ENCODE data around the gene STARD10.

The STARD10 gene

DNA sequence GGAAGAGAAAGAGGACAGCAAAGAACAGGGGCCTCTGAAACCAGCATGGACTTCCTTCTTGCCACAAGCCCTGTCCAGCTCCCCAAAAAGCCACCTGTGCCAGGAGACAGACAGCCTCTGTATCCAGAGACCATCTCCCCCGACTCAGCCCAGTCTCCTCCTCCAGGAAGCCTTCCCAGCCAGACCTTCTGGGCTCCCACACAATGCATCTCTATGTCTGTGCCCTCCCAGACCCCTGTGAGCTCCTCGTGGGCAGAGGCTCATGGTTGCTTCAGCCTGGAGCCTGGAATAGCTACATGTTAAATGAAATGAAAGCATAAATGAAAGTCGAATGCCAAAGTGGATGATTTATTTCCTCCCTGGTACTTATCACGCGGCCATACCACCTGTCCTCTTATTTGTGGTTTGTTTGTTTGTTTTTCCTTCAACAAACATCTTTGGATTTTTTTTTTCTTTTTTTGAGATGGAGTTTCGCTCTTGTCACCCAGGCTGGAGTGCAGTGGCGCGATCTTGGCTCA, 34.3 kb downstream of the STARD10 start:
- no peak for DNase-seq

DNA sequence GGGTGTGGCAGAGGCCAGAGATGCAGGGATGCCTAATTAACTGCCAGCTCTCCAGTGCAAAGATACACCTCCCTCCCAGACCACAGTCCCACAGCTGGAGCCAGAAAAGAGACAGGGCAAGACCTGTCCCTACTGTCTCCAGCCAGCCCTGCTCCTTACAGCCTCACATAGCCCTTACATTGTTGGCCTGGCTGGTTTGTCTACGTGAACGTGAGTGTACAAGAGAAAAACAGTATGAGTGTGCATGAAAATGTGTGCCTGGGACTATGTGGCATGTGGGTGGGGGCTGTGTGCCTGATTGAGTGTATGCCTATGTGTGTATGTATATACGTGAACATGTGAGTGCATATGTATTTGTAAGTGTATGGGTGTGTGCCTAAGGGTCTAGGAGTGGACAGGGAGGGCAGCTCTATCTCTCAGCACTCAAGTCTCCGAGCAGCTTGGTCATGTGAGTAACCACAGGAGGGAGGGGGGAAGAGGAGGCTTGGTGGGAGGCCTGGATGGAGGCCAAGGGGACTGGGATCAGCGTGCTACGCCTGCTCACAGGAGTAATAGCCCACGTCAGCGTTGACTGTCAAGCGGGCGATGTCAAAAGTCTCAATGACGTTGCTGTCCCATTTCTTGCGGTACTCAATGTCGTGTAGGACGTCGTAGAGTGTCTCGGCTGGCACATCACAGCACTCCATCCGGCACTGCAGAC, 35.0 kb downstream of the STARD10 start:
- peak; percentile 59 to 64 for DNase-seq

DNA sequence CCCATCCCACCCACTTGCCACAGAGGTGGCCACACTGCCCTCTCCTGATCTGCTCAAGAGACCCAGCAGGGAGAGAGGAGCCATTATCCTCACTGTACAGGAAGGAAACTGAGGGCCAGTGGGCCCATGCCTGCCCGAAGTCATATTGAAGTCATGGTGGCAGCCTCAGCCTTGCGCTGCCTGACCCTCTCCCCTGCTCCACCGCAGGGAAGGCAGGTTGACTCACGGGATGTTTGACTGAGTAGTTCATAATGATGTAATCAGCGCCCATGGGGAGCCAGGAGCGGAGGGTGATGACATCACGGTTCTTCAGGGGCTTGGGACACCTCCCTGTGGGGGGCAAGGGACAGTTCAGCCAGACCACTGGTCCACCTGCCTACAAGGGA, 35.5 kb downstream of the STARD10 start:
- DNase-seq = no peak

DNA sequence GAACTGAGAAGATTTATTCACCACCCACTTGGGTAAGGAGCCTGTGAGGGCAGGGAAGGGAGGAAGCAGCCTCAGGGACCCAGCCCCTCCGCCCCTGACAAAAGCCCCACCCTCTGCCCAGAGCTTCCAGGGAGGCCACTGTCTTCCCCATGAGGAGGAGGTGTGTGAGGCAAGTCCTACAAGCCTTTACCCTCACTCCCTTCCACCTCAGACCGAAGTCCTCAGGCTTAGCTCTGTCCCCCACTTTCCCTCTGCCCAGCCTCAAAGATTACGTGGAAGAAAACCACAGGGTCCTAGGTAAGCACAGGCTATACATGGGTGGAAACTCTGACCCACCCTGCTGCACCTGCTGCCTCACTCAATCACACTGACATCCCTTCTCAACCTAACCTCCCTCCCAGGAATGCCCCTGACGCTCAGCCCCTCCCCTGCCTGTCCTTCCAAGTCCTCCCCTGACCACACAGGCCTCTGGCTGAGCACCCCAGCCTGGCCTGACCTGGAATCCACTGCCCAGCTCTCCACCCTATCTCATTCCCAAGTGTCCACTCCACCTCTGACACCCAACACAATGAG, 38.0 kb downstream of the STARD10 start:
- no peak for DNase-seq

DNA sequence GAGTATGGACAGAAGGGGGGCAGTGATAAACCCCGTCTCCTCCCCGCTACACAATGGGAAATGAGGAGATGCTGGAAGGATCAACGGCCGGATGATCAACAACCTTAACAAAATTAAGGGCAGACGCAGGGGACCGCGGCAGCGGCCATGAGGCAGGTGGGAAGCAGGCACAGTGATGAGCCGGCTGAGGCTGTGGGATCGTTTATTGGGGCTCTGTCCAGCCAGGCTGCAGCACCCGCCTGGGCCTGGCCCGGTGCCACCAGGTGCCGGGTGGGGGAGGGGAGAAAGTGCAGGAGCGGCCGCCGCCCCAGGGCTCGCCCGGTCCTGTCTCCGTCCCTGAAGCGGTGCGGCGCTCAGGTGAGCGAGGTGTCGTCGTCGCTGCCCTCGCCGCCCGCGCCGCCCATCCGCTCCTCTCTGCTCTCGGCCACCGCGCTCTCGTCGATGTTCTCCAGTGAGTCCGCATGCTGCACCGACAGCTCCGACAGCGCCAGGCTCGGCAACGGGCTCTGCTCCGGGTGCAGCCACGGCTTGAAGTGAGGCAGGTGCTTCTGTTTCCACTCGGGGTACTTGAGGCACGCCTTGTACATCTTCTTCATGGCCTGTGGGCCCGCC, 39.2 kb downstream of the STARD10 start:
- DNase-seq = no peak

DNA sequence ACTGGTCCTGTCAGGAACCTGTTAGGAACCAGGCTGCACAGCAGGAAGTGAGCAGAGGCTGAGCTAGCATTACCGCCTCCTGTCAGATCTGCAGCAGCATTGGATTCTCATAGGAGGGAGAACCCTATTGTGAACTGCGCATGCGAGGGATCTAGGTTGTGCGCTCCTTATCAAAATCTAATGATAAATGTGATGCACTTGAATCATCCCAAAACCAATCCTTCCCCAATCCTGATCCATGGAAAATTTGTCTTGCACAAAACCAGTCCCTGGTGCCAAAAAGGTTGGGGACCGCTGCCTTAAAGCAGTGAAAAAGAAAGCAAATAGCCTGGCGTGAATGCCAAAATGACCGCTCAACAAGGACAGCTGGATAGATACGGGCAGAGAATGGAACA, 39.7 kb downstream of the STARD10 start:
- no peak for DNase-seq

DNA sequence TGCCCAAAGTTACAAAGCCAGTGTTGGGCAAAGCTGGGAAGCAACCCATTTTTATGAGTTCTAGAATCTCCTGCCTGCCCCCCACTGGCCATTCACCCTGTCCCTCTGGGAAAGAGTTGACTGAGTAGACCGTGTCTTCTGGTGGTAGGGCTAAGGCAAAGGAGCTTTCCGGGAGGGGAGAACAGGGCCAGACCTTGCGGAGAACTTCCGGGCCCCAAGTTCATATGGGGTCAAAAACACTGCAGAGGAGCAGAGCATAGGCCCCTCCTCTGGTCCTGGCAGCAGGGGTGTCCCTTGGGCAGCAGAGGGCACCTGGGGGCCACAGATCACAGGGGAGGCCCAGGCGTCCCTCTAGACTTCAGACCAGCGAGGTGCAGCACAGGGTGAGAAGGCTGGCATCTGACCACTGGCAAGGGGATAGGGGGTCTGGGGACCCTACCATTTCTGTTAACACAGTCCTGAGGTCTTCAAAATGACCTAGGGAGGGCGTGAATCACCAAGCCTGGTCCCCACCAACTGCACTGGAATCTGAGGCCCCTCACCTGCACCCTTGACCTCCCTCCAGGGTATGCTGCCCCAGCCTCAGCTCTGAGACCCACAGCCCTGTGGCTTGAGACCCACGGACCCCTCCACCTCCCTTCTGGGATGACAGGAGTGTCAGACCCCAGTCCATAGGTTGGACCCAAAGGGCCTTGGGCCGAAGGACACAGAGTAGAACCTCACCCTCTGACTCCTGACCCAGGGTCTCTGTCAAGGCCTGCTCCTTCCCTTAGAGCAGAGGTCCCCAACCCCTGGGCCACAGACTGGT, 40.3 kb downstream of the STARD10 start:
- peak in 1 of 2 donors; percentile 49 for DNase-seq

DNA sequence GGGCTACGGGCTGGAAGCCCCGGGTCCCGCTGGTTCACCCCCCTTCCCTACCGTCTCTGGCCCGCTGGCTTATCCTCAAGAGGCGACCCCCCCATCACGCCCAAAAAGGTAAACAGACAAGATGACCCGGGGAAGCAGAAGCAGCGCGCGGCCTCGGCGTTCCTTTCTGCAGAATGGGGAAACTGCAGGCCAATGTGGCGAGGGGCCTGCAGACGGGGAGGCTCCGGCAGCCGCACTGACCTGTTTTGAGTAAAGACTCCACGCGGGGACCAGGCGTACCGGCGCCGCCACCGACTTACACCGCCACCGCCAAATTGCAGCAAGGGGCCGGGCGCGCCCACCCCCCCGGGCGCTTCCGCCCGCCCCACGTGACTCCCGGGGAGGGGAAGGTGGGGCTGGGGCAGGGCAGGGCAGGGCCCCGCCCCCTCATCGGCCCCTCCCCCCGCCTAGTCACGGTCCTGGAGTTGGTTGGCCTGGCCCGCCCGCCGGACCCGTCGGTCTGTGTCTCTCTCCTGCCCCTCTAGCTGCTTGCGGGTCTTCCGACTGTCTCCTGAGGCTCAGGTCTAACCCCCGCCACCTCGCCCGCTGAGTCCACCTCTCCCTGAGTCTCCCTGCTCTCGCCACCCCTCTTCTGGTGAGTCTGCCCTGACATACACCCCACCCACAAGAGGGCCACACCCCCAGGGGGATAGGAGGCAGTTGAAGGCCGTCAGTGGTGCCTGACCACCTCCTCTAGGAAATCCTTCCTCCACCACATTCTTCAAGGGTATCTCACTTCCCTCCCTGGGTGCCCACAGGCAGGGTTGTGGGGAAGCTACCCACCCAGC, 41.5 kb downstream of the STARD10 start, which contains the start of gene ARAP1:
Gene ARAP1, minus strand, starts transcription at position 321 of the 827 bp plus-strand sequence. CDS start 25,280 bp downstream, outside the sequence.
- DNase-seq = peak; percentile 52 to 62

DNA sequence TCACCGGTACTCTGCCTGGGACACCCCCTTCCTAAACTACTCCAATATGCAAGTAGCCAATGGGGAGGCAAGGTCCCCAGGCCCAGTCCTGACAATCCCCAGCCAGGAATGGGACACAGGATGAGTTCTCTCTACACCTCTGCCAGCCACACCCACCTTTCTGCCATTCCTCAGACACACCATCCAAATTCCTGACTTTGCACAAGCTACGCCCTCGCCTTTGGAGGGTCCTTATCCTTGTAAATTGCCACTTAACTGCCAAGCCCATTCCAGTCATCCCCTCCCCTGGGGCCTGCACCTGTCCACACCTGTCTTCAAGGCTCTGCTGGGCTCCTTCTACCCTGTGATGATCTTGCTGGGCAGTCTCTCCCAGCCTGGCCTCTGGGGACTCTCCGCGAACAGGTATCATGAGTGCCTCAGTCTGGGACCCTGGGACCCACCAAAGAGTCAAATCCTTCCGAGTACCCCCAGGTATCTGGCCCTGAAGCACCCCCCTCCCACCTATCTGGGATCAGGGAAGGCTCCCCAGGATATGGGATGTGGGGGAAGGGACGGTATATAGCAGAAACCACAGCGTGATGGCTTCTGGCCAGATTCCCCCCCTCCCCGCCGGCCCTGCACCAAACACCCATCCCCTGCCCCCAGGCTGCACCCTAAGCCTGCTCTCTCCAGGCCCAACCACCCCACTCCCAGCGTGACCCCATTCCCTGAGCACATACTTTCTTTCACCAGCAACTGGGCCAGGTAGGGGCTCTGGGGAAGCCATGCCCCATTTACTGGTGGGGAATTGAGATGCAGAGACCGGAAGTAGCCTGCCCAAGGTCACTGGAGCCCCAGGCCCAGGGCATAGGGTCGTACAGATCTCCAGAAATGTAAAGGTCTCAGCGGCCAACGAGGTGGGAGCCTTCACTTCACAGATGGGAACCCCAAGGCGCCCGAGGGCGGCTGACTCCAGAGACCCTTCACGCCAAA, 42.4 kb downstream of the STARD10 start:
- DNase-seq = no peak

DNA sequence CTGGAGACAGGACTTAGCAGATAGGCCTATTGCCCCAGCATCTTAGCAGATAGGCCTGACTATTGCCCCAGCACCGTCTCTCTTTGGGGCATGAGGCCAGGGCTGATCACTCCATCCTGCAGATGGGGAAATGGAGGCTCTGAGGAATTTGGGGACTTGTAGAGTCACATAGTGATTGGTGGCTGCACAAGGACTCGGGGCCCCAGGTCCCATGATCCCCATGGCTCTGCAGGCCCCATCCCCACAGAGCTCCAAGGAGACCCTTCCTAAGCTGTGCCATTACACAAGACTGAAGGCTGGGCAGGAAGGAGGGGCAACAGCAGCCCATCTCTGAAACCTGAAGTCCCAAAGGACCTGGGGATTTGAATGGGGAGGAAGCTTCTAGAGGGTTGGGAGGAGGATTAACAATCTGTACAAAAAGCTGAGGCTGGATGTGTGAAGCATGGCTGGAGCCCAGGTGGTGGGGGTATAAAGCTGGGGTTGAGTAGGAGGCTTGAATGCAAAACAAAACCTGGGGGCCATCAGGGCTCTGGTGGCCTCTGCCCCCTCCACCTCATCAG, 43.2 kb downstream of the STARD10 start:
- DNase-seq = no peak

DNA sequence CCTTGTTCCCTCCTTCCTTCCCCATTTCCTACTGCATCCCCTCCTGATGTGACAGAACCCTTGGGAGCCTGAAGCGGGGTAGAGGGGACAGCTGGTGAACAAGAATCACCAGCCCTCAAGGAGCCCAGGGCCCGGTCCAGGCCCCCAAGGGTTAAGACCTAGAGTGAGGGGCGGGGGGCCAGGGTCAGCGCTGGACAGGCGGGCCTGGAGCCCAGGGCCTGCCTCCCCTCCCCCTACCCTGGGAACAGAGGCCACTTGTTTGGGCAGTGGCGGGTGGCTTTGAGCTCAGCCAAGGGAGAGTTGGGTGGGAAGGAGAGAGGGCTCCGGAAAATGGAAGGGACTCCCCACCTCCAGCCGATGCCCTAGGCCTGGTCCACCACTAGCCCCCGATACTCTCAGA, 43.8 kb downstream of the STARD10 start:
- DNase-seq = no peak

DNA sequence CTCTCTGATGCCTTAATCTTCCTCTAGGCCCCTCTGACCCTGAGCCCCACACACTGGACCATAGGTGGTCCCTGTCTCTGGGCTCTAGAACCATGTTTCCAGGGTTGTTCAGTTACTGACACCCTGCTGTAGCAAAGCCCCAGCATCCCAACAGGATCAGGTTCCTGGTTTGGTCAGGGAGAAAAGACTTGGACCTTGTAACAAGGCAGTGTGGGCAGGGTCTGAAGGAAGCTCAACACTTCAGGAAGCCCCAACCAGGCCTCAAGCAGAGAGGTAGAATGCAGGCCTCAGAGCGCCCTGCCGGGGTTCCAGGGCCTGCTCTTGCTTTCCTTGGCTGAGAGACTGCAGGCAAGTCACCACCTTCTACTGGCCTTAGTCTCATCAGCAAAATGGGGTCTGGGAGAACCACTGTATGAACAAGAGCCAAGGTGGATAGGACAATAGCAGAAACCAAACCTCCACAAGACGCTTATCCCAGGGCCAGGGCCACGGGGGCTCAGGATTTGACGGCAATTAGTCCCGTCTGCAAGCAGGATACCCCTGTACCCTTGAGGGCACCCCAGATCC, 46.5 kb downstream of the STARD10 start:
- no peak for DNase-seq

DNA sequence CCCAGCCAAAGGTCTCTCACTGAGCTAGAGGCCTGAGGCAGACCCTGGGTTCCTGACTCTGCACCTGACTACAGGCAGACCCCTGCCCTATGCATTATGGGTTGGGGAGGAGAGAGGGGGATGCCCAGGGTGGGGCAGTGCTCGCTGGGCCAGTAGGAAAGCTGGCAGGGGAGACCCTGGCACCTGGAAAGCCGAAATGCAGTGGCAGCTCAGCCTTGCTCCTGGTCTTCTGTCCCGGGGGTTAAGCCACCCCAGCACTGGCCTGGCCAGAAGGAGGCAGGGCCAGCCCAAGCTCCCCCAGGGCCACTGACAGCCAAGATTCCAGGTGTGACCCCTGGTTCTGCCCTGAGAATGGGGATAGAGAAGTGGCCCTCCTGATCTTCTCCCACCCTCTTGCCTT, 47.0 kb downstream of the STARD10 start:
- DNase-seq = no peak

DNA sequence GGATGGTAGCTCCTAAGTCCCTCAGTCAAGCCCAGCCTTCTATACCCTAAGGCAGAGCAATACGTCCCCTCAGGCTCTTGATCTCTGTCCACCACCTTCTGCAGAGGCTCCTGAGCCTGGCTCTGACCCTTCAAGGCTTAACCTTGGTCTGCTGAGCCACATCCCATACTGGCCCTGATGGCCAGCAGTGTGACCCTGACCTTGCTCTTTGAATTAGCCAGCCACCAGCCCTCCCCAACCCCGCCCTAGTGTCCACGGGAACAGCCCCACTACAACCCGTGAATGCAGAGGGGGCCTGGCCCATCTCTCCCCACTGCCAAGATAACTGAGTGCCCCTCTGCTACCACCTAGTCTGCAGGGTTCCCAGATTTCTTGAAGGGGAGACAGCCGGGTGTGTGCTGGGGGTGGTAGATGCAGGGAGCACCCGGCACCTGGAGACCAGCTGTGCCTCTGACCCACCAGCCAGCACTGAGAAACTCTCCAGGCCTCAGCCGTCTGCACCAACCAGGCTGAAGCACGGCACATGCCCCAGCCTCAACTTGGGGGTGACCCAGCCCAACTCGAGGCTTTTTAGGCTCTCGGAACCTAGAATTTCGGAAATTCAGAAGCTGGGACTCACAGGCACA, 47.8 kb downstream of the STARD10 start:
- DNase-seq = no peak

DNA sequence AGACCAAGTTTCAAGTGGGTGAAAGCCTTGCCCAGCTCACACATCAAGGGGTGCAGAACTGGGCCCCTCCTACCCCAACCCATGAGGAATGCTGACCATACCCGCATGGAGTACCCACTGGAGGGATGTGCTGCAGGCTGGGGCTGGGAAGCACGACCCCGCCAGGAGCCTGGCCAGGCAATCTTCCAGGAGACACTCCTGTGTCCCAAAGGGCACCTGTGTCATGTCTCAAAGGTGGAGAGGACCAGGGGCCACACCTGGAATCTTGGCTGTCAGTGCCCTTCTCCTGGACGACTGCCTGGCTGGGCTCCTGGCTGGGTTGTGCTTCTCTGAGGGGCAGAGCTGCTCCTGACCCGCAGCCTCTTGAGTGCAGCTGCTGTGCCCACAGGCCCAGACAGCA, 48.3 kb downstream of the STARD10 start:
- no peak for DNase-seq

DNA sequence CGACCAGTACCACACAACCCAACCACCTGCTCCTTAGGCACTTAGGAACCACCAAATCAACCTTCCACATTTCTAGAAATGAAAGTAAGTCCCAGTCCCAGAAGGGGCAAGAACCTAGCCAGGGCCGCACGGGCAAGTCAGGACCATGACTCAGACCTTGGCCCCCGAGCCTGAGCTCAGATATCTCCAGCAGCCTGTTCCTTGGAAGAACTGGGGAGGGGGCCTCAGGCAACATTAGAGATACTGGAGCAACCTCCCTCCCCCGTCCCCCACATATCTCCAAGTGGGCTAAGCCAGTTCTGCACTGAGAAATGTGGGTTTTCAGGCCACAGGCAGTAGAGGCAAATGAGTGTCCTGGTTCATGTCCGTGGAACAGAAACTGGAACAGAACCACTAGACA, 49.4 kb downstream of the STARD10 start:
- no peak for DNase-seq

DNA sequence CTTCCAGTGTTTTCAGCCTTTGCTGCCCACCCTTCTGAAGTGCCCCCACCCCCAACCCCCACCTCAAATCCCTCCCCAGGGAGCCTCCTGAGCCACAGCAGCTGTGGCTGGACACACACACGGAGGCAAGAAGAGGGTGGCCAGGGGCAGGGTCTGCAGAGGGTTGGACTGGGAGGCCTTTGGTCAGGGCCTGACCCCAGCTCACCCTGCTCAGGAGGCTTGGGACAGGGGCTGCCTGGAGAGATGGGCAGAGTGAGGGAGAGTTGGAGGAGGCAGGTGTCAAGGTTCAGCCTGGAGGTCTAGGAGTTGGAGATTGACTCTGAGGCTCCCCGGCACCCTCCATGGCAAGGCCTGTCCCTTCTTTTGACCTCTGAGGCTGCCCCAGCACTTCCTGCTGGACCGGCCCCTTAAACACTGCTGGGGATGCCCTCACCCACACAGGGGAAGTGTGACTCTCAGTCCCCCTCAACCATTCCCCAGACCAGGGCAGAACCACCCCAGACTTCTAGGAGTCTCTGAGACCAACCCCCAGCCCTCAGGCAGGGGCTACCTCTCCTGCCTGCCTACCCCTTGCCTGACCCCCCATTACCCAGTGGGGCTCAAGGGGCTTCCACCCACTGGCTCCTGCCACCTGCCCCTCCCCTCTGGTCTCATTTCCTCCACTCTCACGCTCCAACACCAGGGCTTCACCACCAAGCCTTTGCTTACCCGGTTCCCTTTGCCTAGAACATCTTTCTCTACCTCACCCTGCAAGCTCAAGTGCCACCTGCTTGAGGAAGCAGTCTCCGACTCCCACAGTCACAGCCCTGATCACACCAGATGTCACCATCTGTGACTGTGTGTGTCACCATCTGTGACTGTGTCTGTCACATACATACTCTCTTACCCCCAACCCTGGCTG, 50.3 kb downstream of the STARD10 start:
- DNase-seq = peak; percentile 50 to 64

DNA sequence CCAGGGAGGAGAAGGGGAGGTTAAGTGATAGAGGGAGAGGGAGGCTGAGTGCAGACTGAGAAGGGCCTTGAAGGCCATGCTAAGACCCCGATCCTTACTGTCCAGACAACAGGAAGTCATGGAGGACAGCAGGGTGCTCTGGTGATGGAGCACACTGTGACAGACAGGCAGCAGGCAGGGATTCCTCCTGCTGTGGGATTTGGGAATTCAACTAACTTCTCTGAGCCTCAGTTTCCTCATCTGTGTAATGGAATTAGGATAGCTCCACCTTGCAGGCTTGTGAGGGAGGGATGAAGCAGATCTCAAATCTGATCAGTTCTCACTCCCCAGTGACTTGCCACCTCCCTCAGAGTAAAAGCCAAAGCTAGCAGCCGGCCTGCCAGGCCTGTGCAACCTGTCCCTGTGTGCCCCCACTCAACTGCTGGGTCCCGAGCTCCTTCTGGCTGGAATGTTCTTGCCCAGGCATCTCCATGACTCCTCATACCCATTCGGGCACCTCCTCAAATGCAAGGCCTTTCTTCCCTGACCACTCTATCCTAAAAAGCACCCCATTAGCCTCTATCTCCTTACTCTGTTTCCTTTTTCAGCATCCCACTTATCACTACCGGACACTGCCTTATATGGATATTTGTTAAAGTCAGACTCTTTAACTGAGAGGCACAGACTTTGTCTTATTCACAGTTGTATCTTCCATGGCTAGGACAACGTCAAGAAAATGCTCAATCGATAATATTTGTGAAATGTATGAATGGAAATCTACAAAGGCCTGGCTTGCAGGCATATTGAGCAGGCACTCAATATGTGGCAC, 51.1 kb downstream of the STARD10 start:
- no peak for DNase-seq
